ENCODE results near the gene WDR76. TPM values are rescaled to one million over a fixed set of nuclear protein-coding genes. Genes with fewer than 3 reads are reported as not detected.

The WDR76 gene
- total RNA-seq = 0.51 and 4.3 TPM in 2 replicates

GRCh38 chr15:43826508-43827341 is at the start of gene WDR76:
Gene WDR76, plus strand, starts transcription at chr15:43827002. Its CDS starts 31 bp downstream, at chr15:43827033.

GRCh38 chr15:43791993-43792760 is 34.6 kb upstream of the WDR76 start, which contains the start of gene SERF2:
Gene SERF2, plus strand, starts transcription at chr15:43792320. Its CDS starts 57 bp downstream, at chr15:43792377.

GRCh38 chr15:43799945-43800285 is 26.9 kb upstream of the WDR76 start, which contains the start of gene SERINC4:
Gene SERINC4, minus strand, starts transcription at chr15:43800220. Its CDS starts 234 bp downstream, at chr15:43799986.

GRCh38 chr15:43800286-43801141 is 26.3 kb upstream of the WDR76 start, which contains the start of gene HYPK:
Gene HYPK, plus strand, starts transcription at chr15:43800599. Its CDS starts 24 bp downstream, at chr15:43800623.

GRCh38 chr15:43824302-43825246 is 2.2 kb upstream of the WDR76 start, which contains the start of gene MFAP1:
Gene MFAP1, minus strand, starts transcription at chr15:43824690. Its CDS starts 121 bp downstream, at chr15:43824569.

Other genes with a start within 250 kb of the WDR76 start
- 1.4 and 6.0 TPM in 2 replicates for gene PPIP5K1, start 236.8 kb upstream of the WDR76 start, total RNA-seq
- gene CKMT1B, start 233.0 kb upstream of the WDR76 start, total RNA-seq = not detected in 2 replicates
- gene STRC, start 208.2 kb upstream of the WDR76 start, total RNA-seq = not detected in 2 replicates
- not detected in 2 replicates for gene CATSPER2, start 178.2 kb upstream of the WDR76 start, total RNA-seq
- gene CKMT1A, start 133.1 kb upstream of the WDR76 start, total RNA-seq = not detected in 2 replicates
- 178 and 277 TPM in 2 replicates for gene PDIA3, start 80.6 kb upstream of the WDR76 start, total RNA-seq
- 0.85 and 3.7 TPM in 2 replicates for gene ELL3, start 50.0 kb upstream of the WDR76 start, total RNA-seq
- gene SERF2, start 34.7 kb upstream of the WDR76 start, total RNA-seq = 1,436 and 2,107 TPM in 2 replicates
- gene SERINC4, start 26.8 kb upstream of the WDR76 start, total RNA-seq = not detected in 2 replicates
- 7.1 and 10.0 TPM in 2 replicates for gene HYPK, start 26.4 kb upstream of the WDR76 start, total RNA-seq
- 7.6 and 23.2 TPM in 2 replicates for gene MFAP1, start 2.3 kb upstream of the WDR76 start, total RNA-seq

Measured in pericardium fibroblast (primary cell).